ENCODE results near the gene MFGE8. TPM values are rescaled to one million over a fixed set of nuclear protein-coding genes. Genes with fewer than 3 reads are reported as not detected.

MFGE8 gene
- total and polyA plus RNA-seq, 7 donors: 15.3 to 186 (median 127) TPM

- H3K9me3 ChIP-seq: no peaks in the 10 kb centered on the region
- intact Hi-C loops (cut with DNase I): loop anchor here (5.0 kb wide), 4 partner anchors 239 to 419 kb away; partner anchors contain the start of genes AEN and FANCI
- peaks cover 11 to 43% (median 39%) of the 10 kb centered on the region in 3 donors for H3K27me3 ChIP-seq
- H3K4me1 ChIP-seq: peaks cover 0 to 36% (median 32%) of the 10 kb centered on the region in 4 donors
- no peak overlapping the region for H3K4me3 ChIP-seq
- no peak for TF ChIP-seq POLR2A (IDR thresholded peaks at IDR 0.05)
- no peak for TF ChIP-seq CTCF (IDR thresholded peaks at IDR 0.05)
- TF ChIP-seq POLR2AphosphoS5 (IDR thresholded peaks at IDR 0.05): no peak
- TF ChIP-seq EP300 (IDR thresholded peaks at IDR 0.05): no peak
- H3K36me3 ChIP-seq: peaks cover 0 to 3% (median 0%) of the 10 kb centered on the region in 4 donors
- DNase-seq: no peak
- H3K27ac ChIP-seq: peak overlapping the region; percentile 35 to 77 (median 56)
- 80 to 89% methylated on average over 8 of the region's 8 CpGs for WGBS, 2 donors
Observed at GRCh38 chr15:88896333-88897033, 16.7 kb downstream of the MFGE8 start.

GRCh38 chr15:88894819-88895767, 18.1 kb downstream of the MFGE8 start, which contains the start of gene HAPLN3:
TSS of gene HAPLN3 (minus strand) at chr15:88895544. CDS start at chr15:88887298, 8,246 bp downstream.
- TF ChIP-seq EP300 (IDR thresholded peaks at IDR 0.05) (no peak), POLR2AphosphoS5 (IDR thresholded peaks at IDR 0.05) (peak in 1 of 4 donors; percentile 6), POLR2A (IDR thresholded peaks at IDR 0.05) (no peak), CTCF (IDR thresholded peaks at IDR 0.05) (no peak)
- Histone ChIP-seq H3K4me3 (peak within 1 kb of the TSS; percentile 24 to 49 (median 38)), H3K27me3 (peaks cover 11 to 46% (median 39%) of the 10 kb centered on the region in 3 donors), H3K9me3 (no peaks in the 10 kb centered on the region), H3K36me3 (no peaks in the 10 kb centered on the region), H3K27ac (peak within 1 kb of the TSS in 1 of 4 donors; percentile 77), H3K4me1 (peaks cover 0 to 36% (median 32%) of the 10 kb centered on the region in 4 donors)
- no peak for DNase-seq
- intact Hi-C loops (cut with DNase I): loop anchor here (5.0 kb wide), 4 partner anchors 238 to 418 kb away; partner anchors contain the start of genes AEN and FANCI
- WGBS, 2 donors: 1 to 3% methylated on average over 70 of the region's 70 CpGs

GRCh38 chr15:88894348-88894818, 18.8 kb downstream of the MFGE8 start:
- Histone ChIP-seq H3K36me3 (no peaks in the 10 kb centered on the region), H3K27me3 (peaks cover 11 to 46% (median 39%) of the 10 kb centered on the region in 3 donors), H3K9me3 (no peaks in the 10 kb centered on the region), H3K4me1 (peaks cover 0 to 36% (median 32%) of the 10 kb centered on the region in 4 donors), H3K4me3 (peak overlapping the region in 3 of 4 donors; percentile 36 to 49 (median 40)), H3K27ac (peak overlapping the region in 1 of 4 donors; percentile 46)
- 2 to 3% methylated on average over 23 of the region's 23 CpGs for WGBS, 2 donors
- no peak for TF ChIP-seq EP300 (IDR thresholded peaks at IDR 0.05)
- TF ChIP-seq POLR2A (IDR thresholded peaks at IDR 0.05): no peak
- no peak for TF ChIP-seq POLR2AphosphoS5 (IDR thresholded peaks at IDR 0.05)
- TF ChIP-seq CTCF (IDR thresholded peaks at IDR 0.05): peak in 2 of 4 experiments; percentile 30 to 35
- DNase-seq: no peak
- intact Hi-C loops (cut with DNase I): no loop called here

- H3K36me3 ChIP-seq: no peaks in the 10 kb centered on the region
- H3K27me3 ChIP-seq: peaks cover 11 to 46% (median 39%) of the 10 kb centered on the region in 3 donors
- 70 to 89% methylated on average over 7 of the region's 7 CpGs for WGBS, 2 donors
- DNase-seq: no peak
- no peak overlapping the region for H3K27ac ChIP-seq
- peaks cover 0 to 21% (median 18%) of the 10 kb centered on the region in 4 donors for H3K4me1 ChIP-seq
- intact Hi-C loops (cut with DNase I): no loop called here
- no peaks in the 10 kb centered on the region for H3K9me3 ChIP-seq
- H3K4me3 ChIP-seq: no peak overlapping the region
- TF ChIP-seq EP300 (IDR thresholded peaks at IDR 0.05) (no peak), POLR2AphosphoS5 (IDR thresholded peaks at IDR 0.05) (no peak), CTCF (IDR thresholded peaks at IDR 0.05) (no peak), POLR2A (IDR thresholded peaks at IDR 0.05) (no peak)
Observed at GRCh38 chr15:88891540-88892254, 21.5 kb downstream of the MFGE8 start.

Data from sigmoid colon (tissue), 7 donors.